Skin of body (tissue), 2 donors: Measurements from ENCODE around the gene DUSP14. TPM values are rescaled to one million over a fixed set of nuclear protein-coding genes. Genes with fewer than 3 reads are reported as not detected.
"Not testable (repeated sequence)": the region's sequence is repeated elsewhere in the genome, so short reads cannot be mapped to it uniquely, and the experiment has no call there.

ENCODE experiments used
- DNase-seq: peaks from one replicate; lab custom pipeline; 2025; lab: John Stamatoyannopoulos, UW
- total RNA-seq: library from RNA; depleted of rRNA; stranded (reverse); fragments of >200 nt; gene quantifications from one replicate; pipeline ENCODE4 v1.2.3, GENCODE V29; 2014

The DUSP14 gene
- 13.6 TPM for total RNA-seq

- peak; percentile 73 for DNase-seq
Observed at GRCh38 chr17:37489197-37490001, at the start of gene DUSP14. Gene DUSP14 (plus strand): TSS chr17:37489891. CDS start chr17:37512273, 22,382 bp downstream.

DNA sequence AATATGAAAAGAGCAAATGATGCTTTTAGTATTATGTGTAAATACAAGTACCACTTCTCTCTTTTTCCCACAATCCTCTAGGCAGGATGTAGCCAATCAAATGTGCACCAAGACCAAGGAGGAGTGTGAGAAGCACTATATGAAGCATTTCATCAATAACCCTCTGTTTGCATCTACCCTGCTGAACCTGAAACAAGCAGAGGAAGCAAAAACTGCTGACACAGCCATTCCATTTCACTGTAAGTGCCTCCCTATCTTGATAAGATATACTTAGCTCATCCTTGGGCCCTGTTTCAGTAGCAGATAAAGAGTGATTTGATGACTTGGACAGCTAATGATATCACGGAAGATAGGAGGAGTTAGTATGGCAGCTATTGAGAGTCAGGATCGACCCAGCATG is 49.3 kb upstream of the DUSP14 start:
- no peak for DNase-seq

- DNase-seq: not testable (repeated sequence)
Observed at GRCh38 chr17:37441369-37442014, 48.2 kb upstream of the DUSP14 start.

- no peak for DNase-seq
Observed at GRCh38 chr17:37446027-37446426, 43.7 kb upstream of the DUSP14 start.

DNA sequence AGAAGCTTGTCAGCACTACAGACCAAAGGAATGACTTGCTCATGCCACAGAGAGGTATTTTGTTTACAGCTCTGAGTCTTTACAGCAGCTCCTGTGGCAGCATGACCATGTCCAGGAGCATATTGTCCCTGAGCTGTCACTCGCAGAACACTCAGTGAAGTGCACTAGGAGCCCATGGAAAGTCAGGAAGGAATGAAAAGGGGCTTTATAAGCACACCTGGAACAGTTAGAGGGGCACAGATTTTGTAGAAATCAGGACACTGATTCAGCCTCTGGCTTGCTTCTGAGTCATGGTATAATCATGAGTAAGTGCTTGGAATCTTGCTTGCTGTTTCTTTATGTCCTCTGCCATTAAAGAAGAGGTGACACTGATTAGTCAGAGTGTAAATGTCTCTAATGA is 42.0 kb upstream of the DUSP14 start:
- DNase-seq: no peak

GRCh38 chr17:37450112-37450511 is 39.6 kb upstream of the DUSP14 start:
- DNase-seq: peak; percentile 11

- not testable (repeated sequence) for DNase-seq
Observed at GRCh38 chr17:37457801-37458200, 31.9 kb upstream of the DUSP14 start.

DNA sequence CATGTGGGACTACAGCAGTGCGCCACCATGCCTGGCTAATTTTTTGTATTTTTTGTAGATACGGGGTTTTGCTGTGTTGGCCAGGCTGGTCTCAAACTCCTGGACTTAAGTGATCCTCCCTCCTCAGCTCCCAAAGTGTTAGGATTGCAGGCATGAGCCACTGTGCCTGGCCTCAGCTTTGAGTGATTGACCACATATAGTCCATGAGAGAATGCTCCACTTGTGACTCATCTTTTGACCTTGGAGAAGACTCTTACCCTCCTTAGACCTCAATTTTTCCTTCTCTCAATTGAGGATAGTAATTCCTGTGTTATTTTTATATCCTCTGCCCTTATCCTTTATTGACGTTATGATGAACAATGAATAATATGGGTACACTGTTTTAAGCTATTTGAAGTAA is 30.9 kb upstream of the DUSP14 start:
- DNase-seq: no peak

DNA sequence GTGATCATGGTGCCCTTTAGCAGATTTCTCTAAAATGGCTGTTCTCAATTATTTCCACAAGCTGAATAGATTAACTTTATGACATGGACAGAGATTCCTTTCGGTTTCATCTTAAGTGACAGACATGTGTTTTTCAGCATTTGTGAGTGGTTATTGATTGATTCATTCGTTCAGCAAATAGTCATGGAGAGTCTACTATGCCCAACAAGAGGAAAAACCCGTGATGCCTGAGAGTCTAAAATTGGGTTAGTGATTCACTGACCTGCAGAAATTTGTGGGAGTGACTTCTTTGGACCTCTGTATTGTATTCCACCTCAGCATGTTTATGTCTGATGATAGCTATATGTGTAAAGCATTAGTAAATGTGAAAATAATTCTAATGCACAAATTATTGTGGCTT is 28.0 kb upstream of the DUSP14 start:
- DNase-seq: peak; percentile 20

GRCh38 chr17:37462492-37462891 is 27.2 kb upstream of the DUSP14 start:
- no peak for DNase-seq

DNA sequence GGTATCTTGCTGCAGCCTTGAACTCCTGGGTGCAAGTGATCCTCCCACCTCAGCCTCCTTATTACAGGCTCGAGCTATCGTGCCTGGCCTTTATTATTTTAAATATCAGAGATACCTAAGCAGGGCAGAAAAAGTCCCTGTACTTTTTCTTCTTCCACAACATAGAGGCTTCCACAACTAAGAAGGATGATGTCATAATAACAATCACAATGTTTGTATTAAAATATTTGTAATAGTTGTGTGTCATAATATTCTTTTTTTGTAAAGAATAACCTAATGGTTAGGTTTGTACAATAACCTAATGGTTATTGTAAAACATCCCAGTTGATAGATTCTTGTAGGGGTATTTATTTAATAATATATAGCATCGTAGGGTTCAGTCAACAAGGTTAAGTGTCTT is 26.7 kb upstream of the DUSP14 start:
- DNase-seq: no peak

GRCh38 chr17:37465069-37465616 is 24.5 kb upstream of the DUSP14 start:
- no peak for DNase-seq

GRCh38 chr17:37466471-37466870 is 23.2 kb upstream of the DUSP14 start:
- DNase-seq: no peak

DNA sequence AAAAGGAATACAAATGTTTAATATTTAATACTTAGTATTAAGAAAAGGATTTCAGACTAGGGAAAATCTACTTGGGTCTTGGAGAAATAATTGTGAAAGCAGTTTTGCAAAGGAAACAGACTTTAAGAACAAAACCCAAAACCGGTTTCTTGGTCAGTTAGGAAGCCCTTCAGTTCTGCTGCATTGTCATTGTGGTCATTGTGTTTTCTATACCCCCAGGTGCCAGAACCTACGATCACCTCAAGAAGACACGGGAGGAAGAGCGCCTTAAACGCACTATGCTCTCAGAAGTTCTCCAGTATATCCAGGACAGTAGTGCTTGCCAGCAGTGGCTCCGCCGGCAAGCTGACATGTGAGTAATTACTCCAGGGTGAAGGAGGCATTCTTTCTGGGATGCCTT is 19.5 kb upstream of the DUSP14 start:
- no peak for DNase-seq

DNA sequence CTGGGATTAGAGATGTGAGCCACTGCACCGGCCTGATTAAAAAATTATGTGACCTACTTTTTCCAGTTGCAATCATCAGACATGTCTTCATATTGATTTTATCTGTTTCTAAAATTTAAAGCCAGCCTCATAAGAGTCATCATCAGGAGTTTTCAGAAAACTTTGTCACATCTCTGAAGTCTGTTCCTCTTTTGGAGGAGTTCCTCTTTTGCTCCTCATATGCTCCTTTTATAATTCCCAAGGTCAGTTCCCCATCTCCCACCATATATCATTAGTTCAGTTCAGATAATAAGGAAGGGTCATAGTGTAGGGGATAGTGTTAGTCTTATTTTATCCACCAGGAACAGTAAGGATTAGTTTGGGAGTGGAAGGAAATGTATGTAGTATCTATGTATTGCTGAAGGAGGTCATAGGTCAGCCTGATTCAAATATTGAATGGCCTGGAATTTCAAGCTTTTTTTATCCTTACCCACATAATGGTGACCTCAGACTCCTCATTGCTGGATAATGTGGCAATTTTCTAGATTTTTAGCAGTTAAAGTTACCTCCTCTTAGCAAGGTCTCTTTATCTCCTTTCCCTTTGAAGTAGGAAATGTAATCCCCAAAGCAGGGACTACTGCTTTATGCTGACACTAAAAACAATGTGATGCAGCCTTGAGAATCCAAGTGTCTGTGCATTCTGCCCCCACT is 13.8 kb upstream of the DUSP14 start:
- DNase-seq: no peak

- no peak for DNase-seq
Observed at GRCh38 chr17:37476431-37477120, 13.1 kb upstream of the DUSP14 start.

GRCh38 chr17:37478187-37478586 is 11.5 kb upstream of the DUSP14 start:
- DNase-seq: no peak

GRCh38 chr17:37479025-37479424 is 10.7 kb upstream of the DUSP14 start:
- no peak for DNase-seq

DNA sequence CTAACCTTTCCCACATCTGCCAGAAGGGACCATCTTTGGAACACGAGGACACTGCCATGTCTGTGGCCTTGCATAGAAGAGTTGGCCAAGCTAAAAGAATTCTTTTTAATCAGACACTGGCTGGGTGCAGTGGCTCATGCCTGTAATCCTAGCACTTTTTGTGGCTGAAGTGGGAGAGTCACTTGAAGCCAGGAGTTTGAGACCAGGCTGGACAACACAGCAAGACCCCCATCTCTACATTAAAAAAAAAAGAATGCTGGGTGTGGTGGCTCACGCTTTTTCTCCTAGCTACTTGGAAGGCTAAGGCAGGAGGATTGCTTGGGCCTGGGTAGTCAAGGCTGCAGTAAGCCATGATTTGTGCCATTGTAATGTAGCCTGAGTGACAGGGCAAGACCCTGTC is 9.3 kb upstream of the DUSP14 start:
- DNase-seq: no peak

DNA sequence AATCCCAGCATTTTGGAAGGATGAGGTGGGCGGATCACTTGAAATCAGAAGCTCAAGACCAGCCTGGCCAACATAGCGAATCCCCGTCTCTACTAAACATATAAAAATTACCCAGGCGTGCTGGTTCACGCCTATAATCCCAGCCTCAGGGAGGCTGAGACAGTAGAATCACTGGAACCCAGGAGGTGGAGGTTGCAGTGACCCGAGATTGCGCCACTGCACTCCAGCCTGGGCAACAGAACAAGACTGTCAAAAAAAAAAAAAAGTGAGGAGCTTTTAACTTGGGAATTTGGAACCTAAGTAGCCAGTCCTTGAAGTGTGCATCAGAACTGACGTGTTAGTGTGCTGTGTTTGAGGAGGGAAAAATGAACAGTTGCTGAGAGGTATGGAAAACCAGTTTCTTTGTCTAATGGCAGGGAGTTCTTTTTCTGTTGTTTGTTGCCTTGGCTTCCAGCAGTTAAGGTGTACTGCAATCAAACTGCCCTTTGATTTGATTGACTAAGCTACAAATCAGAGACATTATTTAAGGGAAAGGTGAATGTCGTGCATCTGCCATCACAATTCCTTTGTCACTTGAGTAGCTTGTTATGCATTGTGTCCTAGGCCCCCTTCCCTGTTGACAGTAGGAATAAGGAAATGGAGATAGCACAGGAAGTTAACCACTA is 8.6 kb upstream of the DUSP14 start:
- DNase-seq: no peak
